Ovary (tissue), 9 donors: ENCODE measurements around the gene THRB. TPM values are rescaled to one million over a fixed set of nuclear protein-coding genes. Genes with fewer than 3 reads are reported as not detected.

Experiments used
- DNase-seq, 5 donors: peaks; one replicate each; pipeline ENCODE4 v3.0.0-alpha.2; 2019 to 2020
- H3K27ac ChIP-seq, 2 donors: fragments of 200-600 bp; one replicate each; pipeline versions ENCODE4 v1.5.1 to v1.8.0; 2019 to 2022
- H3K27me3 ChIP-seq: fragments of 200-600 bp; one replicate; pipeline ENCODE4 v1.8.0; 2022
- H3K36me3 ChIP-seq: fragments of 200-600 bp; sonication (generic); one replicate; pipeline ENCODE4 v1.5.1; 2019
- H3K4me1 ChIP-seq: one replicate; pipeline ENCODE4 v1.8.1; 2013; ENCODE audit warnings: mild to moderate bottlenecking, moderate library complexity; ENCODE audit not compliant: insufficient read depth
- H3K4me3 ChIP-seq: fragments of 200-600 bp; sonication (generic); one replicate; pipeline ENCODE4 v1.5.1; 2017
- H3K9me3 ChIP-seq, 2 donors: fragments of 200-600 bp in 1 of 2; sonication (generic) in 1 of 2; one replicate each; pipeline versions ENCODE4 v1.5.1 to v1.8.1; 2013 to 2019; ENCODE audit warnings: mild to moderate bottlenecking in 1 of 2, moderate library complexity in 1 of 2
- EP300 ChIP-seq: sonication (generic); formaldehyde crosslinking; IDR thresholded peaks from one replicate; pipeline ENCODE4 v1.6.1; 2017; ENCODE audit warnings: antibody characterized with exemption
- POLR2A ChIP-seq: fragments of 450-650 bp; IDR thresholded peaks from one replicate; pipeline ENCODE4 v1.6.1; 2017; ENCODE audit warnings: antibody characterized with exemption, mild to moderate bottlenecking, moderate library complexity
- WGBS, 3 donors: extraction: QIAGEN DNeasy Blood & Tissue Kit in 1 of 3; methylation state at CpG; one replicate each; pipeline versions ENCODE4 v1.1.5 to v1.1.7; 2013 to 2017; 5-methylcytosine and 5-hydroxymethylcytosine counted together
- intact Hi-C, 4 donors: fragments of 100-400 bp; cut with DNase I; formaldehyde crosslinking; loops; one replicate each; pipeline versions ENCODE4 v1.11.0 to v1.15.1; 2022 to 2023
- polyA plus RNA-seq, 2 donors: library from polyadenylated mRNA; stranded (reverse); fragments of 200-250 nt in 1 of 2; fragments of 350-450 nt in 1 of 2; fragmentation: Illumina TruSeq in 1 of 2; extraction: RNeasy Lipid Tissue Mini Kit (QIAGEN cat#74804) in 1 of 2; gene quantifications; one replicate each; pipeline ENCODE4 v1.2.3, GENCODE V29; 2013 to 2014
- total RNA-seq, 7 donors: library from RNA; depleted of rRNA in 2 of 7; stranded (reverse); fragments of >200 nt in 2 of 7; fragmentation: NEBNext Ultra II Directional in 3 of 7; extraction: Animal tissue kit (Norgen Biotek cat#: 25700) in 3 of 7; gene quantifications; one replicate each; pipeline versions ENCODE4 v1.1.0 to v1.2.4, GENCODE V29; 2016 to 2023
- TF ChIP-seq, protein P1 (sequence below), 3 donors: fragments of 450-650 bp in 2 of 3; fragments of 200-600 bp in 1 of 3; IDR thresholded peaks; one replicate each; pipeline versions ENCODE4 v1.5.1 to v1.8.0; 2016 to 2022; ENCODE audit warnings: antibody characterized with exemption in 3 of 3, mild to moderate bottlenecking in 1 of 3
- donor health status: DM: no; HTN: no; CAD: no; lungs with moderate emphysema.
- donor health status: DM: no; HTN: no; CAD: no.
- donor health status: Bipolar disorder and iron deficiency.
- donor health status: DM: yes; HTN: yes; CAD: no.
- donor health status: DM: no; HTN: no; CAD: no.
- donor health status: DM: yes; HTN: yes; CAD: no.

The THRB gene
- total and polyA plus RNA-seq, 9 donors, result 0.91 to 6.5 (median 3.2) TPM

- no peaks in the 10 kb centered on the region for H3K4me1 ChIP-seq
- TF ChIP-seq POLR2A (no peak), EP300 (no peak)
- TF ChIP-seq, protein P1, sequence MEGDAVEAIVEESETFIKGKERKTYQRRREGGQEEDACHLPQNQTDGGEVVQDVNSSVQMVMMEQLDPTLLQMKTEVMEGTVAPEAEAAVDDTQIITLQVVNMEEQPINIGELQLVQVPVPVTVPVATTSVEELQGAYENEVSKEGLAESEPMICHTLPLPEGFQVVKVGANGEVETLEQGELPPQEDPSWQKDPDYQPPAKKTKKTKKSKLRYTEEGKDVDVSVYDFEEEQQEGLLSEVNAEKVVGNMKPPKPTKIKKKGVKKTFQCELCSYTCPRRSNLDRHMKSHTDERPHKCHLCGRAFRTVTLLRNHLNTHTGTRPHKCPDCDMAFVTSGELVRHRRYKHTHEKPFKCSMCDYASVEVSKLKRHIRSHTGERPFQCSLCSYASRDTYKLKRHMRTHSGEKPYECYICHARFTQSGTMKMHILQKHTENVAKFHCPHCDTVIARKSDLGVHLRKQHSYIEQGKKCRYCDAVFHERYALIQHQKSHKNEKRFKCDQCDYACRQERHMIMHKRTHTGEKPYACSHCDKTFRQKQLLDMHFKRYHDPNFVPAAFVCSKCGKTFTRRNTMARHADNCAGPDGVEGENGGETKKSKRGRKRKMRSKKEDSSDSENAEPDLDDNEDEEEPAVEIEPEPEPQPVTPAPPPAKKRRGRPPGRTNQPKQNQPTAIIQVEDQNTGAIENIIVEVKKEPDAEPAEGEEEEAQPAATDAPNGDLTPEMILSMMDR (IDR thresholded peaks at IDR 0.05), result no peak
- H3K36me3 ChIP-seq, result no peaks in the 10 kb centered on the region
- no peak overlapping the region for H3K4me3 ChIP-seq
- no peak overlapping the region for H3K27ac ChIP-seq
- WGBS, 3 donors, result 87 to 89% (median 89%) methylated on average over 7 of the region's 7 CpGs
- H3K27me3 ChIP-seq, result no peaks in the 10 kb centered on the region
- H3K9me3 ChIP-seq, result no peaks in the 10 kb centered on the region
- intact Hi-C loops, result no loop called here
- peak in 1 of 5 donors; percentile 19 for DNase-seq
Measured at GRCh38 chr3:24451461-24452099, 43.1 kb downstream of the THRB start.

DNA sequence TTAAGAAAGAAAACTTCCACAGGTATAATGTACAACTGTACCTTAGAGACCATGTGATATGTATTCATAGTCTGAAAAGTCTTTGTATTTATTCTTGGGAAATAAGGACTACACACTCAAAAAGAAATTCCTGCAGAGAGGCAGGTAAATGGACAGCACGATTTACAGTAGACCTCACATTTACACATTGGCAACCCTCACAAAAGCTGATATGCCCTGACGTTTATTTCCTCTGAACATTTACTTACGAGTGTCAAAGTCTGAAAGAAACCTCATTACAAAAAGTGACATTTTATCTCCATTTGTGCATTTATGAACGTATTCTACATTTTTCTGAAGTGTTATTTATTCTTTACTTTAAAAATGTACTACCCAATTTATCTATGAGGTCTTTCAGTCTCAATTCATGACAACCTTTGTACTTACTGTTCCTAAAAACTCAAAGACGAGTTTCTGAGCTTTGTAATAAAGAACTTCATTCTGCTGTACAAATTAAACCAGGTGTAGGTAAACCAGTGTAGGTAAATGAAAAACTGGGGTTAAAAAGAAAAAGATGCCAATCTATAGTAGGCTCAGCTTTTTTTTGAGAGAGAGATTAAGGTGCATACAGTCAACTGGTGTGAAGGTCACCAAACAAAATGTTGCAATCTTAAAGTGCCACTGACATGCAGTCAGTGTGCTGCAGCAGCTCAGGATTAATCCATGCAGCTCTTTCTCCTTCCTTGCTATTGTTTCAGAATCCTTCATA, 44.3 kb downstream of the THRB start:
- intact Hi-C loops, result no loop called here
- 73 to 75% (median 74%) methylated on average over 5 of the region's 5 CpGs for WGBS, 3 donors
- H3K27ac ChIP-seq, result no peak overlapping the region

GRCh38 chr3:24447836-24448235, 46.8 kb downstream of the THRB start:
- 96% methylated on average over 6 of the region's 6 CpGs for WGBS, 3 donors

More for the DNA sequence above, 44.3 kb downstream of the THRB start:
- Histone ChIP-seq H3K9me3 (no peaks in the 10 kb centered on the region), H3K36me3 (no peaks in the 10 kb centered on the region), H3K27me3 (no peaks in the 10 kb centered on the region), H3K4me3 (no peak overlapping the region), H3K4me1 (no peaks in the 10 kb centered on the region)
- no peak for DNase-seq
- TF ChIP-seq EP300 (no peak), POLR2A (no peak)
- TF ChIP-seq, protein P1 (IDR thresholded peaks at IDR 0.05), result no peak

DNA sequence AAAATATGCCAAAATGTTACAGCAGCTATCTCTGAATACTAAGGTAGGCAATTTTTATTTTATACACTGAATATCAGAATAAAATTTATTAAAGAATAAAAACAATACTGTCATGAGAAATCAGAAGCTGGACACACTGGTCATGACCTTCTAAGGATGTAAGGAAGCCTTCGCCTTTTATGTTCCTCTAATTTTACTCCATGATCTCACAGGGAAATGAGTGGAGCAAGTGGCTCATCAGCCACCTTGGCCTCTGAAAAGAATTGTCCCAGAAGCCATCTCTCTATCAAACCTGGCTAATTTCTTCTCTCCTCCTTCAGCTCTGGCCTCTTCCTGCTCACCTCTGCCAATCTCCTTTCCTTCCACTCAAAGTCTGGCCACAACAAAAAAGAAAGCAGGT, 48.6 kb downstream of the THRB start:
- TF ChIP-seq EP300, result no peak
- no peak for TF ChIP-seq POLR2A
- TF ChIP-seq, protein P1 (IDR thresholded peaks at IDR 0.05), result no peak
- no peaks in the 10 kb centered on the region for H3K36me3 ChIP-seq

More at GRCh38 chr3:24447836-24448235, 46.8 kb downstream of the THRB start:
- Histone ChIP-seq H3K27me3 (no peaks in the 10 kb centered on the region), H3K4me3 (no peak overlapping the region), H3K9me3 (no peaks in the 10 kb centered on the region), H3K4me1 (no peaks in the 10 kb centered on the region), H3K36me3 (no peaks in the 10 kb centered on the region), H3K27ac (no peak overlapping the region)
- DNase-seq, result no peak
- intact Hi-C loops, result no loop called here
- TF ChIP-seq EP300 (no peak), POLR2A (no peak)
- TF ChIP-seq, protein P1 (IDR thresholded peaks at IDR 0.05), result no peak

More for the DNA sequence above, 48.6 kb downstream of the THRB start:
- Histone ChIP-seq H3K9me3 (no peaks in the 10 kb centered on the region), H3K27me3 (no peaks in the 10 kb centered on the region), H3K4me3 (no peak overlapping the region), H3K27ac (no peak overlapping the region), H3K4me1 (no peaks in the 10 kb centered on the region)
- intact Hi-C loops, result no loop called here
- WGBS, 3 donors, result 90 to 100% (median 96%) methylated on average over 1 of the region's 1 CpG
- DNase-seq, result no peak
